HG03342 (cell line): ENCODE data around the gene WDR90.

Source experiments
- ATAC-seq: cut with Tn5 transposase; IDR thresholded peaks from one replicate; pipeline ENCODE4 v1.9.1; 2021; ENCODE audit warnings: mild to moderate bottlenecking, moderate library complexity; ENCODE audit not compliant: unreplicated experiment

Gene WDR90

GRCh38 chr16:637081-638018 is 11.8 kb upstream of the WDR90 start:
- no peak for ATAC-seq

- no peak for ATAC-seq
These were observed 11.1 kb upstream of the WDR90 start for GRCh38 chr16:638034-638543.

GRCh38 chr16:638836-639235 is 10.3 kb upstream of the WDR90 start:
- no peak for ATAC-seq

- ATAC-seq: no peak
These were observed 8.6 kb upstream of the WDR90 start for GRCh38 chr16:640614-641013.

- peak; percentile 43 for ATAC-seq
These were observed 7.6 kb upstream of the WDR90 start, which contains the start of gene MCRIP2 for GRCh38 chr16:641326-642188. MCRIP2 (plus strand) TSS chr16:641828; CDS start chr16:641992, 164 bp downstream.

GRCh38 chr16:642189-643049 is 6.7 kb upstream of the WDR90 start:
- peak; percentile 21 for ATAC-seq

GRCh38 chr16:643050-643368 is 6.2 kb upstream of the WDR90 start:
- ATAC-seq: no peak

GRCh38 chr16:644556-644955 is 4.6 kb upstream of the WDR90 start:
- no peak for ATAC-seq

GRCh38 chr16:645852-646678 is 3.1 kb upstream of the WDR90 start:
- ATAC-seq: no peak

- ATAC-seq: no peak
These were observed 2.4 kb upstream of the WDR90 start for GRCh38 chr16:646679-647172.

GRCh38 chr16:647173-647902 is 1.8 kb upstream of the WDR90 start:
- ATAC-seq: no peak

- no peak for ATAC-seq
These were observed 939 bp upstream of the WDR90 start for GRCh38 chr16:648071-648780.

GRCh38 chr16:649631-650030 is 466 bp downstream of the WDR90 start:
- ATAC-seq: peak; percentile 10

- ATAC-seq: no peak
These were observed 2.7 kb downstream of the WDR90 start for GRCh38 chr16:651844-652243.

- ATAC-seq: no peak
These were observed 3.5 kb downstream of the WDR90 start for GRCh38 chr16:652454-653305.

GRCh38 chr16:654034-654433 is 4.9 kb downstream of the WDR90 start:
- no peak for ATAC-seq

- ATAC-seq: no peak
These were observed 8.3 kb downstream of the WDR90 start for GRCh38 chr16:657487-657886.
